Stimulated activated CD8-positive, alpha-beta memory T cell treated with anti-CD3 and anti-CD28 coated beads, Interleukin-15, amount 100 ng/mL, for 1 hour (primary cell): Measurements from ENCODE around the gene IBA57.
"Not testable (repeated sequence)": the region's sequence is repeated elsewhere in the genome, so short reads cannot be mapped to it uniquely, and the experiment has no call there.

ENCODE experiments used
- DNase-seq: peaks from one replicate; pipeline ENCODE4 v3.0.0-alpha.2; 2020; ENCODE audit warnings: low read depth

Gene IBA57

GRCh38 chr1:228212966-228213844, 47.6 kb downstream of the IBA57 start:
- peak; percentile 86 for DNase-seq

GRCh38 chr1:228213917-228214808, 48.6 kb downstream of the IBA57 start:
- DNase-seq, result no peak

GRCh38 chr1:228214921-228215662, 49.5 kb downstream of the IBA57 start:
- no peak for DNase-seq

GRCh38 chr1:228215663-228216116, 50.1 kb downstream of the IBA57 start:
- no peak for DNase-seq

- no peak for DNase-seq
These were observed 51.0 kb downstream of the IBA57 start for GRCh38 chr1:228216371-228217320.

- no peak for DNase-seq
These were observed 52.1 kb downstream of the IBA57 start for GRCh38 chr1:228217551-228218344.

GRCh38 chr1:228218513-228219244, 53.1 kb downstream of the IBA57 start:
- no peak for DNase-seq

GRCh38 chr1:228219245-228219961, 53.8 kb downstream of the IBA57 start:
- no peak for DNase-seq

GRCh38 chr1:228219962-228220780, 54.6 kb downstream of the IBA57 start:
- DNase-seq, result no peak

GRCh38 chr1:228221097-228221496, 55.5 kb downstream of the IBA57 start:
- not testable (repeated sequence) for DNase-seq

- no peak for DNase-seq
These were observed 56.9 kb downstream of the IBA57 start for GRCh38 chr1:228222548-228222947.

- no peak for DNase-seq
These were observed 58.9 kb downstream of the IBA57 start for GRCh38 chr1:228224198-228225164.

GRCh38 chr1:228225165-228225710, 59.6 kb downstream of the IBA57 start:
- DNase-seq, result no peak

GRCh38 chr1:228225740-228226139, 60.1 kb downstream of the IBA57 start:
- no peak for DNase-seq

GRCh38 chr1:228226141-228226874, 60.7 kb downstream of the IBA57 start:
- no peak for DNase-seq
